ENCODE measurements around the gene SPATA9. TPM values are rescaled to one million over a fixed set of nuclear protein-coding genes. Genes with fewer than 3 reads are reported as not detected.

Gene SPATA9
- total and polyA plus RNA-seq, 9 of the 15 experiments (the other 6 are each of a cell fraction or from before 2014, with no cell fraction given): 0.16 to 5.5 (median 0.39) TPM; not detected in 3

DNA sequence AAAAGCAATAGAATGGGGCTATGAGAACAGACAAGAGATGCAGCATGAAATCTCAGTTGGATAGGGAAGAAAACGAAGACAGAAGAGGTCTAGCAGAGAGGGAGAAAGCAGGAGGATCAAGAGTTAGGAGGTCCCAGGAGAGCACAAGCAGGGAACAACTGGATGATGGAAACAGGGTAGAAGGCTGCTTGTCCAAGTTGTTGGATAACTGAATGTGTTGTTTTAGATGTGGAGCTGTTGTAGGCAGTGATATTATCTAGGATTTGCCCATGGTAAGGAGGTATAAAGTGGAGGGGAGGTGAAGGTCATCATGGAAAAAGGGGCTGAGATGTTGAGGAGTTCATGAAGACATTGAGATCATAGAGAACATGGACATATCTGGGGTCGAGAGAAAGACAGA is 35.9 kb upstream of the SPATA9 start (continued):
- TF ChIP-seq, protein P1, sequence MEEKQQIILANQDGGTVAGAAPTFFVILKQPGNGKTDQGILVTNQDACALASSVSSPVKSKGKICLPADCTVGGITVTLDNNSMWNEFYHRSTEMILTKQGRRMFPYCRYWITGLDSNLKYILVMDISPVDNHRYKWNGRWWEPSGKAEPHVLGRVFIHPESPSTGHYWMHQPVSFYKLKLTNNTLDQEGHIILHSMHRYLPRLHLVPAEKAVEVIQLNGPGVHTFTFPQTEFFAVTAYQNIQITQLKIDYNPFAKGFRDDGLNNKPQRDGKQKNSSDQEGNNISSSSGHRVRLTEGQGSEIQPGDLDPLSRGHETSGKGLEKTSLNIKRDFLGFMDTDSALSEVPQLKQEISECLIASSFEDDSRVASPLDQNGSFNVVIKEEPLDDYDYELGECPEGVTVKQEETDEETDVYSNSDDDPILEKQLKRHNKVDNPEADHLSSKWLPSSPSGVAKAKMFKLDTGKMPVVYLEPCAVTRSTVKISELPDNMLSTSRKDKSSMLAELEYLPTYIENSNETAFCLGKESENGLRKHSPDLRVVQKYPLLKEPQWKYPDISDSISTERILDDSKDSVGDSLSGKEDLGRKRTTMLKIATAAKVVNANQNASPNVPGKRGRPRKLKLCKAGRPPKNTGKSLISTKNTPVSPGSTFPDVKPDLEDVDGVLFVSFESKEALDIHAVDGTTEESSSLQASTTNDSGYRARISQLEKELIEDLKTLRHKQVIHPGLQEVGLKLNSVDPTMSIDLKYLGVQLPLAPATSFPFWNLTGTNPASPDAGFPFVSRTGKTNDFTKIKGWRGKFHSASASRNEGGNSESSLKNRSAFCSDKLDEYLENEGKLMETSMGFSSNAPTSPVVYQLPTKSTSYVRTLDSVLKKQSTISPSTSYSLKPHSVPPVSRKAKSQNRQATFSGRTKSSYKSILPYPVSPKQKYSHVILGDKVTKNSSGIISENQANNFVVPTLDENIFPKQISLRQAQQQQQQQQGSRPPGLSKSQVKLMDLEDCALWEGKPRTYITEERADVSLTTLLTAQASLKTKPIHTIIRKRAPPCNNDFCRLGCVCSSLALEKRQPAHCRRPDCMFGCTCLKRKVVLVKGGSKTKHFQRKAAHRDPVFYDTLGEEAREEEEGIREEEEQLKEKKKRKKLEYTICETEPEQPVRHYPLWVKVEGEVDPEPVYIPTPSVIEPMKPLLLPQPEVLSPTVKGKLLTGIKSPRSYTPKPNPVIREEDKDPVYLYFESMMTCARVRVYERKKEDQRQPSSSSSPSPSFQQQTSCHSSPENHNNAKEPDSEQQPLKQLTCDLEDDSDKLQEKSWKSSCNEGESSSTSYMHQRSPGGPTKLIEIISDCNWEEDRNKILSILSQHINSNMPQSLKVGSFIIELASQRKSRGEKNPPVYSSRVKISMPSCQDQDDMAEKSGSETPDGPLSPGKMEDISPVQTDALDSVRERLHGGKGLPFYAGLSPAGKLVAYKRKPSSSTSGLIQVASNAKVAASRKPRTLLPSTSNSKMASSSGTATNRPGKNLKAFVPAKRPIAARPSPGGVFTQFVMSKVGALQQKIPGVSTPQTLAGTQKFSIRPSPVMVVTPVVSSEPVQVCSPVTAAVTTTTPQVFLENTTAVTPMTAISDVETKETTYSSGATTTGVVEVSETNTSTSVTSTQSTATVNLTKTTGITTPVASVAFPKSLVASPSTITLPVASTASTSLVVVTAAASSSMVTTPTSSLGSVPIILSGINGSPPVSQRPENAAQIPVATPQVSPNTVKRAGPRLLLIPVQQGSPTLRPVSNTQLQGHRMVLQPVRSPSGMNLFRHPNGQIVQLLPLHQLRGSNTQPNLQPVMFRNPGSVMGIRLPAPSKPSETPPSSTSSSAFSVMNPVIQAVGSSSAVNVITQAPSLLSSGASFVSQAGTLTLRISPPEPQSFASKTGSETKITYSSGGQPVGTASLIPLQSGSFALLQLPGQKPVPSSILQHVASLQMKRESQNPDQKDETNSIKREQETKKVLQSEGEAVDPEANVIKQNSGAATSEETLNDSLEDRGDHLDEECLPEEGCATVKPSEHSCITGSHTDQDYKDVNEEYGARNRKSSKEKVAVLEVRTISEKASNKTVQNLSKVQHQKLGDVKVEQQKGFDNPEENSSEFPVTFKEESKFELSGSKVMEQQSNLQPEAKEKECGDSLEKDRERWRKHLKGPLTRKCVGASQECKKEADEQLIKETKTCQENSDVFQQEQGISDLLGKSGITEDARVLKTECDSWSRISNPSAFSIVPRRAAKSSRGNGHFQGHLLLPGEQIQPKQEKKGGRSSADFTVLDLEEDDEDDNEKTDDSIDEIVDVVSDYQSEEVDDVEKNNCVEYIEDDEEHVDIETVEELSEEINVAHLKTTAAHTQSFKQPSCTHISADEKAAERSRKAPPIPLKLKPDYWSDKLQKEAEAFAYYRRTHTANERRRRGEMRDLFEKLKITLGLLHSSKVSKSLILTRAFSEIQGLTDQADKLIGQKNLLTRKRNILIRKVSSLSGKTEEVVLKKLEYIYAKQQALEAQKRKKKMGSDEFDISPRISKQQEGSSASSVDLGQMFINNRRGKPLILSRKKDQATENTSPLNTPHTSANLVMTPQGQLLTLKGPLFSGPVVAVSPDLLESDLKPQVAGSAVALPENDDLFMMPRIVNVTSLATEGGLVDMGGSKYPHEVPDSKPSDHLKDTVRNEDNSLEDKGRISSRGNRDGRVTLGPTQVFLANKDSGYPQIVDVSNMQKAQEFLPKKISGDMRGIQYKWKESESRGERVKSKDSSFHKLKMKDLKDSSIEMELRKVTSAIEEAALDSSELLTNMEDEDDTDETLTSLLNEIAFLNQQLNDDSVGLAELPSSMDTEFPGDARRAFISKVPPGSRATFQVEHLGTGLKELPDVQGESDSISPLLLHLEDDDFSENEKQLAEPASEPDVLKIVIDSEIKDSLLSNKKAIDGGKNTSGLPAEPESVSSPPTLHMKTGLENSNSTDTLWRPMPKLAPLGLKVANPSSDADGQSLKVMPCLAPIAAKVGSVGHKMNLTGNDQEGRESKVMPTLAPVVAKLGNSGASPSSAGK (IDR thresholded peaks at IDR 0.05): no peak
- no peak for TF ChIP-seq TAF9B (IDR thresholded peaks at IDR 0.05; ENCODE audit: partially characterized antibody)
- TF ChIP-seq, protein P2, sequence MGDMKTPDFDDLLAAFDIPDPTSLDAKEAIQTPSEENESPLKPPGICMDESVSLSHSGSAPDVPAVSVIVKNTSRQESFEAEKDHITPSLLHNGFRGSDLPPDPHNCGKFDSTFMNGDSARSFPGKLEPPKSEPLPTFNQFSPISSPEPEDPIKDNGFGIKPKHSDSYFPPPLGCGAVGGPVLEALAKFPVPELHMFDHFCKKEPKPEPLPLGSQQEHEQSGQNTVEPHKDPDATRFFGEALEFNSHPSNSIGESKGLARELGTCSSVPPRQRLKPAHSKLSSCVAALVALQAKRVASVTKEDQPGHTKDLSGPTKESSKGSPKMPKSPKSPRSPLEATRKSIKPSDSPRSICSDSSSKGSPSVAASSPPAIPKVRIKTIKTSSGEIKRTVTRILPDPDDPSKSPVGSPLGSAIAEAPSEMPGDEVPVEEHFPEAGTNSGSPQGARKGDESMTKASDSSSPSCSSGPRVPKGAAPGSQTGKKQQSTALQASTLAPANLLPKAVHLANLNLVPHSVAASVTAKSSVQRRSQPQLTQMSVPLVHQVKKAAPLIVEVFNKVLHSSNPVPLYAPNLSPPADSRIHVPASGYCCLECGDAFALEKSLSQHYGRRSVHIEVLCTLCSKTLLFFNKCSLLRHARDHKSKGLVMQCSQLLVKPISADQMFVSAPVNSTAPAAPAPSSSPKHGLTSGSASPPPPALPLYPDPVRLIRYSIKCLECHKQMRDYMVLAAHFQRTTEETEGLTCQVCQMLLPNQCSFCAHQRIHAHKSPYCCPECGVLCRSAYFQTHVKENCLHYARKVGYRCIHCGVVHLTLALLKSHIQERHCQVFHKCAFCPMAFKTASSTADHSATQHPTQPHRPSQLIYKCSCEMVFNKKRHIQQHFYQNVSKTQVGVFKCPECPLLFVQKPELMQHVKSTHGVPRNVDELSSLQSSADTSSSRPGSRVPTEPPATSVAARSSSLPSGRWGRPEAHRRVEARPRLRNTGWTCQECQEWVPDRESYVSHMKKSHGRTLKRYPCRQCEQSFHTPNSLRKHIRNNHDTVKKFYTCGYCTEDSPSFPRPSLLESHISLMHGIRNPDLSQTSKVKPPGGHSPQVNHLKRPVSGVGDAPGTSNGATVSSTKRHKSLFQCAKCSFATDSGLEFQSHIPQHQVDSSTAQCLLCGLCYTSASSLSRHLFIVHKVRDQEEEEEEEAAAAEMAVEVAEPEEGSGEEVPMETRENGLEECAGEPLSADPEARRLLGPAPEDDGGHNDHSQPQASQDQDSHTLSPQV (IDR thresholded peaks at IDR 0.05): no peak
- TF ChIP-seq ELF4 (CRISPR knock-in tag; IDR thresholded peaks at IDR 0.05): peak; percentile 79; the same call in 1 of the 2 replicates
- TF ChIP-seq, protein P3, sequence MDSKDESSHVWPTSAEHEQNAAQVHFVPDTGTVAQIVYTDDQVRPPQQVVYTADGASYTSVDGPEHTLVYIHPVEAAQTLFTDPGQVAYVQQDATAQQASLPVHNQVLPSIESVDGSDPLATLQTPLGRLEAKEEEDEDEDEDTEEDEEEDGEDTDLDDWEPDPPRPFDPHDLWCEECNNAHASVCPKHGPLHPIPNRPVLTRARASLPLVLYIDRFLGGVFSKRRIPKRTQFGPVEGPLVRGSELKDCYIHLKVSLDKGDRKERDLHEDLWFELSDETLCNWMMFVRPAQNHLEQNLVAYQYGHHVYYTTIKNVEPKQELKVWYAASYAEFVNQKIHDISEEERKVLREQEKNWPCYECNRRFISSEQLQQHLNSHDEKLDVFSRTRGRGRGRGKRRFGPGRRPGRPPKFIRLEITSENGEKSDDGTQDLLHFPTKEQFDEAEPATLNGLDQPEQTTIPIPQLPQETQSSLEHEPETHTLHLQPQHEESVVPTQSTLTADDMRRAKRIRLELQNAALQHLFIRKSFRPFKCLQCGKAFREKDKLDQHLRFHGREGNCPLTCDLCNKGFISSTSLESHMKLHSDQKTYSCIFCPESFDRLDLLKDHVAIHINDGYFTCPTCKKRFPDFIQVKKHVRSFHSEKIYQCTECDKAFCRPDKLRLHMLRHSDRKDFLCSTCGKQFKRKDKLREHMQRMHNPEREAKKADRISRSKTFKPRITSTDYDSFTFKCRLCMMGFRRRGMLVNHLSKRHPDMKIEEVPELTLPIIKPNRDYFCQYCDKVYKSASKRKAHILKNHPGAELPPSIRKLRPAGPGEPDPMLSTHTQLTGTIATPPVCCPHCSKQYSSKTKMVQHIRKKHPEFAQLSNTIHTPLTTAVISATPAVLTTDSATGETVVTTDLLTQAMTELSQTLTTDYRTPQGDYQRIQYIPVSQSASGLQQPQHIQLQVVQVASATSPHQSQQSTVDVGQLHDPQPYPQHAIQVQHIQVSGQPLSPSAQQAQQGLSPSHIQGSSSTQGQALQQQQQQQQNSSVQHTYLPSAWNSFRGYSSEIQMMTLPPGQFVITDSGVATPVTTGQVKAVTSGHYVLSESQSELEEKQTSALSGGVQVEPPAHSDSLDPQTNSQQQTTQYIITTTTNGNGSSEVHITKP (IDR thresholded peaks at IDR 0.05; ENCODE audit: partially characterized antibody): peak; percentile 2
